Nephron (organoid): ENCODE data around the gene RAB40AL.

Experiments used
- H3K27ac Mint-ChIP-seq, 3 experiments: 2 replicates each; pipeline ENCODE4 v1.8.0; 2020; ENCODE audit warnings: mixed read lengths in 3 of 3, mild to moderate bottlenecking in 2 of 3, moderate library complexity in 1 of 3
- H3K27me3 Mint-ChIP-seq: 2 replicates; pipeline ENCODE4 v1.8.0; 2021; ENCODE audit warnings: low read depth, mild to moderate bottlenecking, moderate library complexity, mixed read lengths
- H3K36me3 Mint-ChIP-seq: 2 replicates; pipeline ENCODE4 v1.8.0; 2020; ENCODE audit warnings: low read depth, mixed read lengths
- H3K4me1 Mint-ChIP-seq: 2 replicates; pipeline ENCODE4 v1.8.0; 2020; ENCODE audit warnings: mixed read lengths
- H3K4me3 Mint-ChIP-seq, 3 experiments: 2 replicates each; pipeline ENCODE4 v1.8.0; 2020; ENCODE audit warnings: mild to moderate bottlenecking in 3 of 3, mixed read lengths in 3 of 3, moderate library complexity in 2 of 3
- H3K9me3 Mint-ChIP-seq: 2 replicates; pipeline ENCODE4 v1.8.0; 2020; ENCODE audit warnings: mixed read lengths
- TF ChIP-seq, protein P1 (sequence below), 3 experiments: fragments of 200-600 bp; sonication (generic); IDR thresholded peaks; one replicate each; pipeline ENCODE4 v1.5.0; 2021; ENCODE audit warnings: antibody characterized with exemption in 3 of 3; ENCODE audit not compliant: unreplicated experiment in 3 of 3

RAB40AL gene

DNA sequence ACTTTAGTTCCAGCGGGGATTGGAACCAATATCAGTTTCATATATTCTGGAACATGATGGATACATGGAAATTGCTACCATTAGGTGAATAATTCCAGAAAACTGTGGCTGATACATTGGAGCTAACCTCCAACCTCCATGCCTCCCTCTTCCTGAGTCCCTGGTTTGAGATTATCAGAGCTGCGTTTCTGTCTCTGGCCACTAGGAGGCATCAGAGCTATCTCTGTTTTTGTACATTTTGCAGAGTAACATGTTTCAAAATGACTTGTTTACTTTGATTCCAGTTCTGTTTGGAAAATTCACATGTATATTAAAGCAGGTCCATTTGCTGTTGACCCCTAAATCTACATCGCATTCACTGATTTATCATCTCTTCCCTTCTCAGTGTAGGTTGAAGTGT is 2.4 kb upstream of the RAB40AL start:
- Mint-ChIP-seq H3K4me3 (no peak overlapping the region), H3K9me3 (peaks cover 2% of the 10 kb centered on the region), H3K27me3 (no peaks in the 10 kb centered on the region), H3K36me3 (no peaks in the 10 kb centered on the region), H3K27ac (no peak overlapping the region), H3K4me1 (no peaks in the 10 kb centered on the region)
- TF ChIP-seq, protein P1, sequence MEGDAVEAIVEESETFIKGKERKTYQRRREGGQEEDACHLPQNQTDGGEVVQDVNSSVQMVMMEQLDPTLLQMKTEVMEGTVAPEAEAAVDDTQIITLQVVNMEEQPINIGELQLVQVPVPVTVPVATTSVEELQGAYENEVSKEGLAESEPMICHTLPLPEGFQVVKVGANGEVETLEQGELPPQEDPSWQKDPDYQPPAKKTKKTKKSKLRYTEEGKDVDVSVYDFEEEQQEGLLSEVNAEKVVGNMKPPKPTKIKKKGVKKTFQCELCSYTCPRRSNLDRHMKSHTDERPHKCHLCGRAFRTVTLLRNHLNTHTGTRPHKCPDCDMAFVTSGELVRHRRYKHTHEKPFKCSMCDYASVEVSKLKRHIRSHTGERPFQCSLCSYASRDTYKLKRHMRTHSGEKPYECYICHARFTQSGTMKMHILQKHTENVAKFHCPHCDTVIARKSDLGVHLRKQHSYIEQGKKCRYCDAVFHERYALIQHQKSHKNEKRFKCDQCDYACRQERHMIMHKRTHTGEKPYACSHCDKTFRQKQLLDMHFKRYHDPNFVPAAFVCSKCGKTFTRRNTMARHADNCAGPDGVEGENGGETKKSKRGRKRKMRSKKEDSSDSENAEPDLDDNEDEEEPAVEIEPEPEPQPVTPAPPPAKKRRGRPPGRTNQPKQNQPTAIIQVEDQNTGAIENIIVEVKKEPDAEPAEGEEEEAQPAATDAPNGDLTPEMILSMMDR (IDR thresholded peaks at IDR 0.05; ENCODE audit: unreplicated experiment in 3 of 3) = peak; percentile 43 to 54 (median 46)

DNA sequence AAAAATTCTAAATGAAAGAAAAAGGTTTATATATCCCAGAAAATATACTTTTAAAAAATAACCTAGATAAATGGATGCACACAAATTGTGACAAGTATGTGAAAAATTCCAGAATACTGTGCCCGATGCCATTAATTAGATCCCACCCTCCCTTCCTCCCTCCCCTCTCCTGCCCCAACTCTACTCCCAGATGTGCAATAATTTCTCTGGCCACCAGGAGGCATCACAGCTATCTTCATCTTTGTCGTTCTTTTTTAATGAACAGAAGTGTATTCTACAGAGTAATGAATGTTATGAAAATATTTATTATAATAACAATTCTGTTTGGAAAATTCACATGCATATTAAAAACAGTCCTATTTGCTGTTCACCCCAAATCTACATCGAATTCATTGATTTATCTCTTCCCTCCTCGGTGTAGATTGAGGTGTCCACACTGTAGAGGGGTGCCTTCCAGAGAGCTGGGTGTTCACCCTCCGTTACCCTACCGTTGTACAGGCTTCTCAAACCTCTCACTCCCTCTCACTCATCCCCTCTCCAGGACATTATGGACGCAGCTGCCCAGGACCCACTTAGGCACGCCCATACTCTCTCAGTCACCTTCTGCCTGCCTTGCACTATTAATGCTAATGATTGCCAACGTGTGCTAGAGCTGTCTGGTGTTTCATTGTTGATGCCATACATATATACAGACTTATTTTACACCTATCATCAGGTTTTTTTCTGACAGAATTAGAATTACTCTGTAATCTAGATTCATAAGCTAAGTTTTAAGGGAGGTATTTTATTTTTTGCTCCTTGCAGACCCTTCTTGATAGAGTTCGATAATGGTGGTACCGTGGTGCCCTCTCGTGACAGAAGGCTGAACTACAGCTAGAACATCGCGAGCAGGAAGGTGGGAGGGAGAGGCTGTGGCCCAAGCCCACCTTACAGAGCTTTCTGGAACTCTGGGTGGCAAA is 14.1 kb downstream of the RAB40AL start:
- Mint-ChIP-seq H3K27me3 (no peaks in the 10 kb centered on the region), H3K9me3 (no peaks in the 10 kb centered on the region), H3K36me3 (no peaks in the 10 kb centered on the region), H3K4me3 (peak overlapping the region; percentile 19 to 76 (median 67)), H3K4me1 (no peaks in the 10 kb centered on the region), H3K27ac (no peak overlapping the region)
- TF ChIP-seq, protein P1 (IDR thresholded peaks at IDR 0.05; ENCODE audit: unreplicated experiment in 3 of 3) = peak; percentile 57 to 59 (median 58)

- peaks cover 5% of the 10 kb centered on the region for H3K9me3 Mint-ChIP-seq
- H3K27me3 Mint-ChIP-seq = no peaks in the 10 kb centered on the region
- peaks cover 4% of the 10 kb centered on the region for H3K36me3 Mint-ChIP-seq
- TF ChIP-seq, protein P1 (IDR thresholded peaks at IDR 0.05; ENCODE audit: unreplicated experiment in 3 of 3) = no peak
- H3K4me1 Mint-ChIP-seq = no peaks in the 10 kb centered on the region
- H3K27ac Mint-ChIP-seq = no peak overlapping the region
- no peak overlapping the region for H3K4me3 Mint-ChIP-seq
Observed at GRCh38 chrX:102957751-102958150, 20.7 kb downstream of the RAB40AL start.

DNA sequence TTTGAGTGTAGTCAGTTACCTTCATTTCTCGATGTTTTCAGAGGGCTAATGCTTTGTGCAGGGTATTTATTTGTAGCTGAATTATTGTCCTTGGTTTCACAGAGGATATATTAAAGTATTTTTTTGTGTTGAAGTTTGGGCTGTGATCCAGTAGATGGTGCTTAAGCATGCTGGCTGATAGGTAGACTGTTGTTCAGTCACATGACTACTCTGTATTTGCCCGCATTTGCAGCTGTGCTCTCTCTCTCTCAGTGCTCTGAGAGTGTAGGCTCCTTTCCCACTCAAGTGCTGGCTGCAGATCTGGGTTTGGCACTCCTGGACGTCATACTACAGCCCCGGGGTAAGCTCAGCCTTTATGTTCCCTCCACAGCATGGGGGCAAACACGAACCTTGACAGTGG is 21.7 kb downstream of the RAB40AL start:
- TF ChIP-seq, protein P1 (IDR thresholded peaks at IDR 0.05; ENCODE audit: unreplicated experiment in 3 of 3) = no peak
- H3K4me1 Mint-ChIP-seq = no peaks in the 10 kb centered on the region

DNA sequence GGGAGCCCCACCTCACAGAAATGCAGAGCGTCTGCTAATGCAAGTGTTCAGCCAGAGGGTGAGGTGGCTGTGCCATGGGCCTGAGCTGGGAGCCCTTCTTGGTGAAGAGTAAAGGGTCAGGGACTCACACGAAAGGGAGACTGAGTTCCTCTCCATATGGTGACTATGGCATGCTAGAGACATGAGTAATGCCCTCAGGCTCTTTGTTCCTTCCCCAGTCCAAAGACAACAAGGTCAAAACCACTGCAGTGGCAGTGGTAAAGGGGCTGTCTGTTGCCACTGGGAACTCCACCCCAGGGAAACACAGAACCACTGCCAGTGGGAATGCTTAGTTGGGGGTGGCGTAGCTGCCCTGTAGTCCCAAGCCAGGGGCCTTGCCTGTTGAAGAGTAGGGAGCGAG is 22.4 kb downstream of the RAB40AL start:
- Mint-ChIP-seq H3K4me1 (no peaks in the 10 kb centered on the region), H3K4me3 (no peak overlapping the region), H3K9me3 (peaks cover 8% of the 10 kb centered on the region), H3K27me3 (no peaks in the 10 kb centered on the region), H3K27ac (no peak overlapping the region), H3K36me3 (peaks cover 4% of the 10 kb centered on the region)
- TF ChIP-seq, protein P1 (IDR thresholded peaks at IDR 0.05; ENCODE audit: unreplicated experiment in 3 of 3) = no peak

More for the DNA sequence above, 21.7 kb downstream of the RAB40AL start:
- no peak overlapping the region for H3K27ac Mint-ChIP-seq
- peaks cover 8% of the 10 kb centered on the region for H3K9me3 Mint-ChIP-seq
- no peak overlapping the region for H3K4me3 Mint-ChIP-seq
- H3K36me3 Mint-ChIP-seq = peaks cover 4% of the 10 kb centered on the region
- H3K27me3 Mint-ChIP-seq = no peaks in the 10 kb centered on the region
